SKM-1 (cell line): ENCODE measurements around the gene STUM.
"Not testable (repeated sequence)": the region's sequence is repeated elsewhere in the genome, so short reads cannot be mapped to it uniquely, and the experiment has no call there.

ENCODE experiments used
- DNase-seq: peaks from one replicate; lab custom pipeline; 2025; ENCODE audit not compliant: unreplicated experiment; lab: John Stamatoyannopoulos, UW

Gene STUM

DNA sequence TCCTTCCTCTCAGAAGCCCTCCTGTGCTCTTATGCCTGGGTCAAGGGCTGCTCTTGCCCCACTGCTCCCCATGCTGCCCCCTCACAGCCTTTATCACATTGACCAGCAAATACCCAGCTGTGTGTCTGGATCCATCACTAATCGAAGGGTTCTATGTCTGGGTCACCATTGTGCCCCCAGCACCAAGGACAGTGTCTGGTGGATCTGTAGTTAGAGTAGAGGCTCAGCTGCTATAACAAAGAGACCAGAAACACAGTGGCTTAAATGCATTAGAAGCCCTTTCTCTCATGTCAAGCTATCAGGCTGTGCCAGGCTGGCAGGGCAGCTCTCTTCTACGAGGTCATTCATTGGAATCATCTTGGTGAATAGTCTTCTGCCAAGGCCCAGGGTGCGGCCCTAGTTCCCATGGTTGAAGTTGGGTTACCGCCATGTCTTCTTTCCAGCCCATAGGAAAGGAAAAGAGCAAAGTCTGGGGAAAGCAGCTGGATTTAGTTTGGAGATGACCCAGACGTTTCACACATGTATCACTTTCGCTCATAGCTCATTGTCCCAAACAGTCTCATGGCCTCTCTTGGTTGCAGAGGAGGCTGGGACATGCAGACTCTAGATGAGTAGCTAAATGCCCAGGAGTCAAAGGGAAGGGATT is 32.2 kb downstream of the STUM start:
- DNase-seq = no peak

DNA sequence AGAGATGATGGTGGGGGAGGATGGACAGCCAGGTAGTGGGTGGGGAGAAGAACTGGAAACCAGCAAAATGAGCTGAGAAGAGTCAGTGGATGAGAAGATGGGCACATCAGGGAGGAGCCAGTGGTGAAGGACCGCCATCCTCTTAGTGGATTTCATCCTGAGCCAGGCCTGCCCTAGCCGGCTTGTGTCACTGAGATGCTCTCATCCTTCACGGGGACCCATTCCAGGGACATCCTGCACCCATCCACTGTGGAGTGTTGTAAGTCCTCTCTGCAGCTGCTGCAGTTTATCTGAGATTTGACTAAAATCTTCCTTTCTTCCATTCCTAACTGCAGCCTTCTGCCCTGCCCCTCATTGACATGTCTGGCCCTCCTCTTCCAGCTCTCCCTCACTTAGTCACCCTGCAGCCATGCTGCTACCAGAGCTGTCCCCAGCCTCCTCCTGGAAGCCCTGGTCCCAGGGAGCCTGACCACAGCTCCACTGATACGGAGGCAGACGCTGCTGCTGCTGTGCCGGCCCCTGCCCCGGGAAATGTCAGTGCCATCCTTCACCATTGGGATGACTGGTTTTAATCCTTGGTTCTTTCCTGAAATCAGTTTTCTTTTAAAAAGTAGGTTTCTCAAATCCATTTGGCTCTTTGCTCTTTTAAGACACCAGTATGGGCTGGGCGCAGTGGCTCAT is 33.2 kb downstream of the STUM start:
- DNase-seq = no peak

DNA sequence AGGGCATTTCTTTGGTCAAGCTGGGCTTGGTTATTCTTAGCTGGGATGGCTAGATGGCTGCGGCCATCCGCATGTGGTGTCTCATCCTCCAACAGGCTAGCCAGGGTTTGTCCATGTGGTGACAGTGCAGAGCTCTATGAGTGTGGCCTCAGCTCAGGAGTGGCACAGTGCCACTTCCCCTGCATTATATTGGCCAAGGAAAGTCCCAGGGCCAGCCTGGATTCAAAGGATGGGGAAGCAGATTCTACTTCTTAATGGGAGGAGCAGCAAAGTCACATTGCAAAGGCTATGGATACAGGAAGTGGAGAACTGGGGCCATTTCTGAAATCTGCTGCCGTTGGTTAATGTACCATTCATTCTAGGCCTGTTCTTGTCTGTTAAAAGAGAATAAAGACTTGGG is 34.4 kb downstream of the STUM start:
- no peak for DNase-seq

DNA sequence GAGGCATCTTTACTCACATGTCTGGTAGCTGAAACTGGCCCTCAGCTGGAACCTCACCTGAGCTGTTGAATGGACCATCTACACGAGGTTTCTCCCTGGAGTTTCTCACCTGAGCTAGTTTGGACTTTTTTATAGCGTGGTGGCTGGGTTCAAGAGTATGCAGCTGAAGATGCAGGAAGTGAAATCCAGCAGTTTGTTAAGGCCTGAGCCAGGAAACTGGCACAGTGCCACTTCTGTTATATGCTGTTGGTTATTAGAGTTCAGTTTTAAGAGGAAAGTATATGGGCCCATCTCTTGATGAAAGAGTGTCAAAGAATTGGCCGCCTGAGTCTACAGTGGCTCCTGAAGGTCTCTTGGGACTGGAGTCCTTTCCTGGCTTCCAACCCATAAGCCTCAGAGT is 35.6 kb downstream of the STUM start:
- DNase-seq = no peak

DNA sequence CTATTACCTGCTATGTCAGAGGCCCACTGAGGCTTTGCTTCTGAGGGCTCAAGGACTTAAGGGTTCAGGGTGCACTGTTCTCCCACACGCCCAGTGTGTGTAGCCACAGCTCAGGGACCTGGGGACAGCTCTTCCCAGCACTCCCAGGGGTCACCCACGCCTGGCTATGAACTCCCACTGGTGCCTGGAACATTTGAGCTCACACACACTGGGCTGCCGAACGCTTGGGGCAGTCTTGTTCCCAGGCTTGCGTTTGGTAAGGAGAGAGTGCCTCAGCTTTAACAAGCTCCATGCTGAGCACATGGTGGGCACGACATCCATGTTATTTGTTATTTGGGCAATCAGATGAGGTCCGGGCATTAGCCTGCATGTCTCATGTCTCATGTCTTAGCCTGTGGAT is 37.6 kb downstream of the STUM start:
- no peak for DNase-seq

DNA sequence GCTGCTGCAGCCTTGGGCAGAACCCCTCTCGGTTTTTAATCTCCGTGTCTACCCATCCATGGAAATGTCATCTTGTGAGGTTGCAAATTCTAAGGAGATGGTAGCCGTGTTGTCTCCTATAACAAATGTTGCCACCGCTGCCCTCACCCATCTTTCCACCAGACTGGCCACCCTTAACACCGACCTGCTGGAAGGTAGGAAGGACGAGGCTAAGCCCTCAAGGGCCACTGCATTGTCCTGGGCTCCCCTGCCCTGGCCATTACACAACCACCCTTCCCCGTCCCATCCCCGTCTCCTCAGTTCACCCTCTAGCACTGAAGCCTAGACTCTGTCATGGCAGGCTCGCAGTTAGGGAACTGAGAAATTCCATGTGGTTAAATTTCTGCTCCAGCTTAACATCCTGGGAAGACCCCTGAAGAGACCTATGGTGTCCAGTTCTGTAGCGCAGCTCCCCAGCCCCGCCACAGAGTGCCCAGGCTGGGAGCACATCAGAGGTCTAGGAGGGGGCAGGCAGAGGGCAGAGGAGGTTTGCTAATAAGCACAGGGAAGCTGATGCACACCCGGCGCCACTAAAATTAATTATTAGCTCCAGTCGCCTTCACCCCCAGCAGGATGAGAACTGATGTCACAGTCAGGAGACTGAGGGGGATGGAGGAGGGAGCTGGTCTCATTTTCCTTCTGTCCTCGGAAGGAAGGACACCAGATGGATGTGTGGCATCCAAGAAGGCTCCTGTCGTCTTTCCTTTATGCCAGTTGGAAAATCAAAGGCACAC is 38.3 kb downstream of the STUM start:
- no peak for DNase-seq

DNA sequence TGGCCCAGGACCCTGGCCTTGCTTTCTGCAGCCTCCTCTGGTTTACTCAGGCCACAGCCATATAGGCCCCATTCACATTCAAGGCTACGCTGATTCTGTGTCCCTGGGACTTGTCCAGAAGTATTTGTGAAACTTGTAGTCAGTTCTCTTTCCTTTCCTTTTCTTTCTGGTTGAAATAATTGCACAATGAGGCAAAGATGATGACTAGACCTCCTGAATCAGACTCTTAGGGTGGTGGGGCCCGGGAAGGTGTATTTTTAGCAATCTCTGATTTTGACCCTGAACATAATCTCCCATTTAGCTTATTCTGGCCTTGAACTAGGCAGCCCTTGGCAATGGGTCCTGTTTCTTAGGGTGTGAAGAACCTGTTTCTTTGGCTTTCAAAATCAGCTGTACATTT is 39.9 kb downstream of the STUM start:
- DNase-seq = no peak

DNA sequence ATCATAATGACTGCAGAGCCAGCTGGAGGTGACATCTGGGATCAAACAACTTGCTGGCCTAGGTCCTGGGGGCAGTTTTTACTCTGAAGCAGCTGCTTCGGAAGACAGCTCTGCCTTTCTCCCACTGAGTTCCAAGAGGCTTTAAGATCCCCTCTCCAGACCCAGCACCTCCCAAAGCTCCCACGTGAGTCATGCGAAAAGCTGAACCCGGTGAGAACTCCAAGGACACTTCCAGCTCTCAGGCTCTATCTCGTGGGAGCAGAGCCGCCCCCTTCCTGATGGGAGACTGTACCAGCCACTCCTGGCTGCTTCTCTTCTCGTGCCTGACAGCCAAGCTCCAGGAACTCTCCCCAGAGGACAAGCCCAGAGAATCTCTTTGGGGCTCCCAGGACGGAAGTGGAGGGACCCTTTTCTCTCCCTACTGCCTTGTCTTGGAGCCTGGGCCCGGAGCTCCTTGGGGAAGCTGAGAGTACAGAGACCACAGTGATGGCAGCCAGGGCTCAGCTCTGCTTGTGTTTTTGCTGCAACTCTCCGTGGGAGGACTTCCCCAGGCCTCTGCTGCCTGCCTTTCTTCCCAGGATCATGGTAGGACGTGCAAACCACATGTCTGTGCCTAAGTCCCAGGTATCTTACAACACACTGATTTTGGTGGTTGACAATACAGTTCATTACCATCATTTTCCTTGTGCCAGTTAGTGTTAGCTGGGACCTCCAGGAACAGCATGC is 40.6 kb downstream of the STUM start:
- DNase-seq = no peak

DNA sequence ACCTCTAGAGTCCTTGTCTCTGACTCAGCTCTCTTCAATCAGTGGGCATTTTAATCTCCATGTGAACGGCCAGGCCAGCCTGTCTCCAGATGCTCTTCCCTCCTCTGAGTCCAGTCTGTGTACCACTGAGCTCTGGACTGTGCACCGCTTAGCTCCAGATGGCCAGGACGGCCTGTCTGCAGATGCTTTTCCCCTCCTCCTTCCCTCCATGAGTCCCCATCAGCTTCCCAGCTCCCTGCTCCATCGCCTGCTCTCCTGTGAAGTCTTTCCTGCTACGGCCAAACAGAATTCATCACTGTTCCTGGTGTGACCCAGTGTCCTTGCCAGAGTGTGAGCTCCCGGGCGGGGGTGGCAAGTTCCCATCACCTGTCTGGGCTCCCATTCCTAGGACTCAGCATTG is 42.0 kb downstream of the STUM start:
- no peak for DNase-seq

DNA sequence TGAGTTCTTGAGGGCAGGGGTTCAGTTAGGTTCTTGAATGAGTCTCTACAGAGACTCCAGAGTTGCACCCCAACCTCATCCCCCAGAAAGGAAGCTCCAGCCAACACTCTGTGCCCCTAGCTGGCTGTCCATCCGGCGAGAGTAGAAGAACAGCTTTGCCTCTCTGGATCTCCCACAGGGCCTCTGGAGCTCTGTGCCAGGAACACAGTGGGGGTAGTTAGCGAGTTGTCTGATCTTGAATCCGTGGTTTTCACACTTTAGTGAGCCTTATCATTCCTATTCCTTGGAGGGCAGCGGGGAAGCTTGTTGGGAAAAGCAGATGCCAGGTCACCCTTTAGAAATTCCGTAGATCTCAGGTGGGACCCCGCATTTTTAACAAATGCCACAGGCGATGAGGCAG is 45.0 kb downstream of the STUM start:
- no peak for DNase-seq

DNA sequence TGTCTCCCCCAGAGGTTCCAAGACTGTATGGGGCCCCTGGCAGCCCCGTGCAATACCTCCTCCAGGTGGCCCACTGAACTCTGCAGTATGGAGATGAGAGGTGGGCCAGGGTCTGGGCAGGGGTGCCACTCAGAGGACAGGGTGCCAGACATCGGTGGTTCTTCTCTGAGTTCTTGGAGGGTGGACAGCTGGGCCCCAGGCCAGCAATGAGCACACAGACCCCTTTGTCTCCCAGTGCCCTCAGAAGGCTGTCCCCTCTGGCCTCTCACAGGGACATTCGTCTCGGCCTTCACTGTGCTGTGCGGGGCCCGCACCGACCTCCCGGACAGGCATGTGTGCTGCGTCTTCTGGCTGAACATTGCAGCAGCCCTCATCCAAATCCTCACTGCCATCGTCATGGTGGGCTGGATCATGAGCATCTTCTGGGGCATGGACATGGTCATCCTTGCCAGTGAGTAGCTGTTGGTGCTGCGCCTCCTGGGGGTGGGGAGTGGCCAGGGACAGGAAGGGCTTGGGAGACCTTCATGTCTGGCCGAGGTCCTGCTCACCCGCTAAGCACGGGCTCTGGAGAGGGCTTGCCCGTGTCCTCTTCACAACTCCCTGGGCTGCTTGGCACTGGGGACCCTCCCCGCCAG is 48.1 kb downstream of the STUM start:
- no peak for DNase-seq

DNA sequence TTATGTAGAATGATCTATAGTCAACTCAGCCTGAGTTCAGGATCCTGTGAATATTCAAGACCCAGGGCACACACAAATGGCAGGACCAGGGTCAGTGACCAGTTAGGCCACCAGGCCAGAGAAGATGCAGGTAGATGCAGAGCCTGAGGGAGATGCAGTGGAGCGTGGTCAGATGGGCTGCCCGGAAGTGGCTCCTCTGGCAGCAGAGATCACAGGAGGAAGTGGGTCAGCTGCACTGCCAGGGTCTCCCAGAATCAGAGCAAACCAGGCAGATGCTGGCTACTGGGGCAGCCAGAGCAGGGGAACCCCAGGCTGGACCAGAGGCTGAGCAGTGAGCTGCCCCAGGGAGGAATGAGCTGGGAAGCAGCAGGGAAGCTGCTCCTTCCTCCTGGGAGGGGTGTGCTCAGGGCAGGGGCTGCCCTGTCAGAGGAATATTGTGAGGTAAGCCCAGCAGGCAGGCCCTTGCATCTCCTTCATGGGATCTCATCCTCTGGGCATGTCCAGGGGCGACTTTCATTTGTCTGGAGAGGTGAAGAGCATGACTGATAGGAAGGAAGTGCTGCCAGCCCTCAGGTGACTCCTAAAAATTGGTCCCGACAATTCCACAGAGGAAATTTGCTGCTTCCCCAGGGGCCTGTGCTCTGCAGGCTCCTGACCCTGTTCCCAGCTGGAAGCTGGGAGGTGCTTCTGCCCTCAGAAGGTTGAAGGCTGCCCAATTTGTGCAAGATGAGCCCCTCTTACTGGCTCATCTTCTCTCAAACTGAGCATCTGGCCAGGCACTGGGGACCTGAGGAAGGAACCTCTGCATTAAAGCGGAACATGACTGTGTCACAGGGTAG is 49.3 kb downstream of the STUM start:
- DNase-seq = no peak

DNA sequence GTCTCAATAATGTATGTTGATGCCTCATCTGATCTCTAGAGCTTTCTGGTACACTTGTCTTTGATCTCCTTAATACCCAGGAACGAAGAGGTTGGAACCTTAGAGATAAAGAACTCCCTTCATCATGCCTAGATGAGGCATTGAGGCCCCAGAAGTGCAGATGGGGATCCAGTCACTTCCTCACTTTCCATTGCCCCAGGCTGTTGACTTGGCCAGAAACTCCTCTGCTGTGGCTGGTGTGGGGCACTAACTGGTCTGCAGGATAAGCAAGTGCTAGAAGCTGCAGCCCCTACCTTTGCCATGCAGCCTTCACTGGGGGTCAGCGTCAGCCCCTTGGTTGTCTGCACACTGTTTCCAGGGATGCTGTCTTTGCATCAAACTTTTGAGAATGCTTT is 49.9 kb downstream of the STUM start:
- no peak for DNase-seq

DNA sequence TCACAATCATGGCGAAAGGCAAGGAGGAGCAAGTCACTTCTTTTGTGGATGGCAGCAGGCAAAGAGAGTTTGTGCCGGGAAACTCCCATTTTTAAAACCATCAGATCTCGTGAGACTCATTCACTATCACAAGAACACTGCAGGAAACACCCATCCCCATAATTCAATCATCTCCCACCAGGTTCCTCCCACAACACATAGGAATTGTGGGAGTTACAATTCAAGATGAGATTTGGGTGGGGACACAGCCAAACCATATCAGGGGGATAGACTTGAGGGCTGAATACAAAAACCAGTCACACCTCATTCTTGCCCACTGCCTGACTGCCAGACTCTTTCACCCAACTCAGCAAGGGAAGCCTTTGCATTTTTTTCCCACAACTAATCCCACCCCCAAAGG is 50.4 kb downstream of the STUM start:
- DNase-seq = not testable (repeated sequence)

DNA sequence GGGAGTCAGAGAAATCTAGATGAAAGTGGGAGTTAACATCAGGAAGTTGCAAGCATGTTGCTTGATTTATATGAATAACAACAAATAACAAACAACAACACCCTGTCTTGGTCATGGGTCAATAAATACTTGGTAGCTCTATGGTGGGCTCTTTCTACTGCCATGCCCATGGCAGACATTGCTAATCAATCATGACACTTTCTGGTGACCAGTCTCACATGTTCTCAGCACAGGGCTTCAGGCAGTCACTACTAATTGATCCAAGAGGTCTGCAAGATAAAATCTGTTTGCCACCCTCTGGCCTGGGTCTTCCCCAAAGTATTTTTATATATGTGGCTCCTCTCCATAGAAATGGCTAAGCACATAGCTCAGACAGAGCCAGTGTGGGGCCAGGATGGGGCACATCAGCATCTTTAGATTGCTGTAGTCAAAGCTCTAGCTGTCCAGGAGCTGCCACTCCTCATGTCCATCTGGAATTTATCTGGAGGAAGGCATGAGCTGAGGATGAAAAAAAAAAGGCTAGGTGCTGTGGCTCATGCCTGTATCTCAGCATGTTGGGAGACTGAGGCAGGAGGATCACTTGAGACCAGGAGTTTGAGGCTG is 51.2 kb downstream of the STUM start:
- DNase-seq = no peak

DNA sequence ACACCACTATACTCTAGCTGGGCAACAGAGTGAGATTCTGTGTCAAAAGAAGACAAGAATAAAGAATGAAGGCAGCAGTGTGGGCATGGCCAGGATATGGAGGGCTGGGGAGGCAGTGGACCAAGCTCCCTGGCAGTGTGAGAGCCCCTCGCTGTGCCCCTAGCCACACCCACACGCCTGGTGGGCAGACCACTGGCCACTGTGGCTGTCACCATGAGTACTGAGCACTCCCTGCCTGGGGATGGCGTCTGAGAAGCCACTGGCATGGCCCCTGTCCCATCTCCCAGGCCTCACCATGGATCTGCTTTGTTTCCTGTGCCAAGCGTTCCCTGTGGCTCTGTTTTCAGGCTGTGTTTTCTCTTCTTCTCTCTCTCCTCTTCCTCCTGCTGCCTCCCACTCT is 51.7 kb downstream of the STUM start:
- DNase-seq = no peak

DNA sequence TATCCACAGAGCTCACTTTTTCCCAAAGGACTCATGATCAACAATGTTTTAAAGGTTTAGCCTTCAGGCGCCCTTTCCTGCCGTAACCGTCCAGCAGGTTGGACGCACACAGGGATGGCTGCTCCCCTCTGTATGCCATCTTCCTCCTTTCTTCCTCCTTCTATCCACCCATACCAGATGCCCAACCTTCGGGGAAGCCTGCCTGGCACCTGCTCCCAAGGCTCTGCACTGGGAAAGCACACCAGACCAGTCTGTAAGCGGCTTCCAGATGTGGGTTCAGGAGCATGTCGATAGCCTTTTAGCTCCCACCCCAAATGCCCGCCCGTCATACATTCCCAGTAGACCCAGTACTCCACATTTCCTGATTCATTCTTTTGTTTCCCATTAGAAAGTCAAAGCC is 52.9 kb downstream of the STUM start:
- DNase-seq = no peak

DNA sequence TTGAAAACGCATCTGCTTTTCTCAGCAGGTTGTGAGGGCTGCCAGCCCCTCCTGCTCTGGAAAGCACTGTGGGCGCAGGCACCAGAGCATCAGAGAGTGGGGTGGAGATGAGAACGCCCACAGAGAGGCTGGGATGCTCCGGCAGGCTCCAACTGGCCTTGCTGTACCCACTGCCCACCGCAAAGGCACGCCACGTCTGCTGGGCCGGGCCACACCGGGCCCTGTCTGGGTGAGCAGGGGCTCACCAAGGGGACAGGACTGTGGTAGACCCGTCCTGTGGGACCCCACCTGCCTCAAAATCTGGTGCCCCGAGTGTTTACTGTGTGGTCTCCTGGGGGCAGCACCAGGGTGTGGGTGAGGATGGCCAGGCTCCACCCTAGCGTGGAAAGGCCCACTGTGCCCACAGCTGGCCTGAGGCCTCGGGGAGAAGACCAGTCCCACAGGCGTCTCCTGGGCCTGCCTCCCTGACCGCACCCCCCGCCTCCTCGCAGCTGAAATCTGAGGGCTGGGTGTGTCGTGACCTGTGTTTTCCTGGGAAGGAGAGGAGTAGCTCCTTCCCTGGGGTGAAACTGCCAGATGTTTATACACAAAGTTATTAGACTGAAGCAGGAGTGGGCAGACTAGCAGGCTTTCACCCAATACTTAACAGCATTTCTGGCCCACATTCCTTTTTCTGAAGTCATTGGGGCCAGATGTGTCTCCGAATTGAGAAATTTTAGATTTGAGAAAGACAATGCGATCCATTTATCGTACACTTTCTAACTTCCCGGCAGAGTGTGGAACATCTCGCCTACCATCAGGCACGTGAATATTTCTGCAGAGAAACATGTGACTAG is 53.8 kb downstream of the STUM start:
- DNase-seq = no peak
